Osteocyte (in vitro differentiated cells): ENCODE results near the gene TNIP2. TPM values are rescaled to one million over a fixed set of nuclear protein-coding genes. Genes with fewer than 3 reads are reported as not detected.
"Not testable (repeated sequence)": the region's sequence is repeated elsewhere in the genome, so short reads cannot be mapped to it uniquely, and the experiment has no call there.

ENCODE experiments used
- DNase-seq: peaks from one replicate; pipeline ENCODE4 v3.0.0; 2021; ENCODE audit warnings: mixed read lengths; ENCODE audit not compliant: unreplicated experiment; ENCODE audit errors: extremely low spot score
- H3K27ac Mint-ChIP-seq: one replicate; pipeline ENCODE4 v1.8.0; 2021; ENCODE audit warnings: mild to moderate bottlenecking, mixed read lengths; ENCODE audit not compliant: unreplicated experiment
- H3K27me3 Mint-ChIP-seq: one replicate; pipeline ENCODE4 v1.8.0; 2021; ENCODE audit warnings: mixed read lengths; ENCODE audit not compliant: unreplicated experiment
- H3K36me3 Mint-ChIP-seq: one replicate; pipeline ENCODE4 v1.8.0; 2021; ENCODE audit warnings: mixed read lengths; ENCODE audit not compliant: unreplicated experiment
- H3K4me1 Mint-ChIP-seq: one replicate; pipeline ENCODE4 v1.8.0; 2021; ENCODE audit warnings: mixed read lengths; ENCODE audit not compliant: unreplicated experiment
- H3K4me3 Mint-ChIP-seq: one replicate; pipeline ENCODE4 v1.8.0; 2021; ENCODE audit warnings: mild to moderate bottlenecking, moderate library complexity, mixed read lengths; ENCODE audit not compliant: unreplicated experiment
- H3K9me3 Mint-ChIP-seq: one replicate; pipeline ENCODE4 v1.8.0; 2021; ENCODE audit warnings: mixed read lengths; ENCODE audit not compliant: unreplicated experiment
- total RNA-seq: library from RNA; stranded (reverse); gene quantifications from 2 replicates; pipeline ENCODE4 v1.2.1, GENCODE V29; 2021
- TF ChIP-seq, protein P1 (sequence below): fragments of 200-600 bp; sonication (generic); IDR thresholded peaks from 2 replicates; pipeline ENCODE4 v1.5.0; 2021; ENCODE audit warnings: antibody characterized with exemption, mild to moderate bottlenecking, moderate library complexity

Gene TNIP2
- total RNA-seq, 1 donor from 2014 or later = 34.0 TPM

DNA sequence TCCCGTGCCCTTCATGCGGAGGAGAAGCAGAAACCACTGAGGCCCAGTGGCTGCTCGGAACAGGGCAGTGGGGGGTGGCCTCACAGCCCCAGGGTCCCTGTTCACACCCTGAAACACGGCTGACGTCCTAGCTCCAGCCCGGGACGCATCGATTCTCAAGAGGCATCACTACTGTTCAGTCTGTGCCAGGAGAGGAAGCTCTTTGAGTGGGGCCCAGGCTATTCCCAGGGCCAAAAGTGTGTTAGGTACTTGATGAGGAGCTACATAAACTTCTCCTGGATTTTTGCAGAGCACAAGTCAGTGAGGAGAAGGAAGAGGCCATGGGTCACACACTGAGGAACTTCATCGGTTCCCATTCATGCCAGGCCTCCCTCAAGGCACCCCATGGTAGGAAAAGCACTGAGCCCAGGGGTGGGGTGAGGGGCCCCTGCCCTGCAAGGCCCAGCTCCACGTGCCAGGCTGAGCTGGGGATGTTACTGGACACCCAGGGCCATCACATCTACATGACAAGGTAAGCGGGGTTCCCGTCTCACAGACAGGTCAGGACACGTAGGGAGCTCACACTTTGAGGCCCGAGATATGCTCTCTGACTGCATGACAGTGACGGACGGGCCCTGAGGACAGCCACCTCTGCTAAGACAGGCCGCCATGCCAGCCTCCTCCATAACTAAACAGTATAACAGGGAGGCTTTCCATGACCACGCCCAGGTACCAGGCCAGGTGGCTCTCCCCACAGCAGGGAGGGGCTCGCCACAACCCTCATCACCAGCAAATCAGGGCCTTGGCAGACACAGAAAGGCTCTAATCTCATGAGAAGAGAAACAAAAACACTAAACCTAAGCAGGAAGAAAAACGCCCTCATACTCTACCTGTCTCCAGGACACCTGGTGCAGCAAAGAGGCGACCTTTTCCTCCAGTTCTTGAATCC is 12.4 kb downstream of the TNIP2 start:
- H3K27ac Mint-ChIP-seq = no peak overlapping the region
- no peak overlapping the region for H3K4me3 Mint-ChIP-seq
- no peak for DNase-seq
- TF ChIP-seq, protein P1, sequence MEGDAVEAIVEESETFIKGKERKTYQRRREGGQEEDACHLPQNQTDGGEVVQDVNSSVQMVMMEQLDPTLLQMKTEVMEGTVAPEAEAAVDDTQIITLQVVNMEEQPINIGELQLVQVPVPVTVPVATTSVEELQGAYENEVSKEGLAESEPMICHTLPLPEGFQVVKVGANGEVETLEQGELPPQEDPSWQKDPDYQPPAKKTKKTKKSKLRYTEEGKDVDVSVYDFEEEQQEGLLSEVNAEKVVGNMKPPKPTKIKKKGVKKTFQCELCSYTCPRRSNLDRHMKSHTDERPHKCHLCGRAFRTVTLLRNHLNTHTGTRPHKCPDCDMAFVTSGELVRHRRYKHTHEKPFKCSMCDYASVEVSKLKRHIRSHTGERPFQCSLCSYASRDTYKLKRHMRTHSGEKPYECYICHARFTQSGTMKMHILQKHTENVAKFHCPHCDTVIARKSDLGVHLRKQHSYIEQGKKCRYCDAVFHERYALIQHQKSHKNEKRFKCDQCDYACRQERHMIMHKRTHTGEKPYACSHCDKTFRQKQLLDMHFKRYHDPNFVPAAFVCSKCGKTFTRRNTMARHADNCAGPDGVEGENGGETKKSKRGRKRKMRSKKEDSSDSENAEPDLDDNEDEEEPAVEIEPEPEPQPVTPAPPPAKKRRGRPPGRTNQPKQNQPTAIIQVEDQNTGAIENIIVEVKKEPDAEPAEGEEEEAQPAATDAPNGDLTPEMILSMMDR = no peak
- no peaks in the 10 kb centered on the region for H3K27me3 Mint-ChIP-seq
- peaks cover 26% of the 10 kb centered on the region for H3K36me3 Mint-ChIP-seq
- H3K9me3 Mint-ChIP-seq = no peaks in the 10 kb centered on the region
- peaks cover 24% of the 10 kb centered on the region for H3K4me1 Mint-ChIP-seq

DNA sequence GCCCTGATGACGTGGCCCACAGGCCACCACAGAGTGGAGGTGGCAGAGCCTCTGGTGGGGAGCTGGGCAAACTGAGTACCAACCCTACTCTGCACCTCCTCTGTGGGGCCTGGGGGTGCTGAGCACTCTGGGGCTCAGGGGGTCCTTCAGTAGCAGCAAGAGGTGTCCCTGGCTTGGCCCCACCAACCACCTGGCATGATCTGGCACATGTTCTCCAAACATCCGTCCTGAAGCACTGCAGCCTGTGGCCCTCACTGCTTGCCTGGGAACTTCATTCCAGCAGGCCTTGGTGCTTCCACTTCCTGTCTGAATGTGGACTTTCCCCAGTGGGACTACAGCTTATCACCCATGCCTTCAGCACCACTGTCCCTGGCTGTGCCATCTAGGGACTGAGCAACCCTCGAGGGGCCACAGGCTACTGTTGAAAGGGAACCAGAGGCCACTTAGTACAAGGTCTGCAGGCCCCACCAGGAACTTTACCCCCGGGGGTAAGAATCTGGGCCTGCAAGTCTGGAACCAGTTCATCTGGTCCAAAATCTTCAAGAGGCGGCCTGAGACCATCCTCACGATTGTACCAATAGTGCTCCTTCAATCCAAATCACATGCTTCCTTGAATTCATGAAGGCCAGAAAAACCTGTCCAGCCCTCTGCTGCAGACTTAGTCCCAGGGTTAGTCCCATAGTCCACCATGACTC is 13.2 kb downstream of the TNIP2 start:
- Mint-ChIP-seq H3K27ac (no peak overlapping the region), H3K4me1 (peaks cover 24% of the 10 kb centered on the region), H3K27me3 (no peaks in the 10 kb centered on the region), H3K9me3 (no peaks in the 10 kb centered on the region), H3K4me3 (no peak overlapping the region), H3K36me3 (peaks cover 26% of the 10 kb centered on the region)
- TF ChIP-seq, protein P1 = no peak
- no peak for DNase-seq

DNA sequence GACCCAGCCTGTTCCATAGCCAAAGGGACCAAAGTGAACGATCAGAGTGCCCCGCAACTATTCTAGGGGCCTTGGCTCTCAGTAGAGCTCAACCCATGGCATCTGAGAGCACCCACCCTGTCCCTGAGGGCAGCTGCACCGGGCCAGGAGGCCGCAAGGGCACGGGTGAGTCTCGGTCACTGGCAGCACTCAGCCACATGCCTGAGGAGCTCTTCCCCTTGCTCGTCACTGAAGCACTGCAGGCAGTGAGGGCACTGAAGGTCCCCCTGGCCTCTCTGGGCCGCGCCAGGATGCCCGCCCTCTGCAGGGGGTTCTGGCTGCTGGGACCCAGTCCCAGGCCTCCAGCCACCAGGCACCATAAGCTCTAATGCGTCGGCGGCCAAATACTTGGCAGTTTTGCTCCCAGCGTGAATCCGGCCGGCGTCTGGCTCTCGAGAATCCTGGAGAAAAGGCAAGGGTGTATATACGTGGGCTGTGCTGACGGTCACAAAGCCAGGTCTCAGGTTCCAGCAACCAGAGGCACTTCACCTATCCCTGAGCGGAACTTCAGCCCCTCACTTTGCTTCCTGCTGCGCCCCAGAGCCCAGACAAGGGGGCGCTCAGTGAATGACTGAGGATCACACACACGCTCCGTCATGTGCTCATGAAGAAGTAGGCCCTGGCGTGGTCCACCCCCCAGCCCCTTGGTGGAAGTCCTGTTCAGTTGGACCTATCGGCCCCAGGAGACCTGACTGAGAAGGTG is 13.9 kb downstream of the TNIP2 start:
- Mint-ChIP-seq H3K36me3 (peaks cover 20% of the 10 kb centered on the region), H3K4me3 (no peak overlapping the region), H3K27ac (no peak overlapping the region), H3K9me3 (no peaks in the 10 kb centered on the region), H3K27me3 (no peaks in the 10 kb centered on the region), H3K4me1 (peaks cover 16% of the 10 kb centered on the region)
- DNase-seq = no peak
- TF ChIP-seq, protein P1 = no peak

DNA sequence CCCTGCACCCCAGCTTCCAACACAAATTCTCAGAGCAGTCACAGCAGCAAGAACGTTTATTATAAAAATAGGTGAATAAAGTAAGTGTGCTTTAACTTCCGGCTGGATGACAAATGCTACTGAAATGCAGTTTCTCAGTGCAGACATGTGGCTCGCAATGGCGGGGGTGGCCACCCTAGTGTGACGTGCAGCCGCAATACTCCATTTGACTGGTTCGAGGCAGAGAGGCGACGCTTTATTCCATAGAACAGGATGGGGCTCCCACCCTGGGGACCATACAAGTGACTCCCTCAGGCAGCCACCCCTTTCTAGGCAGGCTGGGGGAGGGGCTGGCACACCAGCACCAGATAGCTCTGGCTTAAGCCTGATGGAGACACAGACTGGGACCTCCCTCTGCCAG is 14.5 kb downstream of the TNIP2 start:
- H3K9me3 Mint-ChIP-seq = peaks cover 2% of the 10 kb centered on the region
- no peak overlapping the region for H3K4me3 Mint-ChIP-seq
- H3K27ac Mint-ChIP-seq = peak overlapping the region; percentile 39
- H3K27me3 Mint-ChIP-seq = no peaks in the 10 kb centered on the region
- no peak for DNase-seq
- peaks cover 12% of the 10 kb centered on the region for H3K4me1 Mint-ChIP-seq
- TF ChIP-seq, protein P1 = no peak
- H3K36me3 Mint-ChIP-seq = peaks cover 20% of the 10 kb centered on the region

DNA sequence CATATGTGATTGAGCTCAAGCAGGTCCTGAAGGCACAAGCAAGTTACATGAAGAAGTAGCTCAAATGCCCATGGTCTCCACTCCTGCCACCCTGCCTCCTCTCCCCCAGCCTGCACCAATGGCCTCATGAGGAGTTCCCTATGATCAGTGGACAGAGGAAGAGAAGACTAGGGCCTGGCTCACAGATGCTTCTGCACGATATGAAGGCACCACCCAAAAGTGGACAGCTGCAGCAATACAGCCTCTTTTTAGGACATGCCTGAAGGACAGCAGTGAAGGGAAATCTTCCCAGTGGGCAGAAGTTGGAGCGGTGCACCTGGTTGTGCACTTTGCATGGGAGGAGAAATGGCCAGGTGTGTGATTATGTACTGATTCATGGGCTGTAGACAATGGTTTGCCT is 17.8 kb downstream of the TNIP2 start:
- Mint-ChIP-seq H3K36me3 (peaks cover 23% of the 10 kb centered on the region), H3K9me3 (peaks cover 21% of the 10 kb centered on the region)
- H3K27me3 Mint-ChIP-seq, H3K4me3 Mint-ChIP-seq, H3K27ac Mint-ChIP-seq, H3K4me1 Mint-ChIP-seq, DNase-seq: not testable (repeated sequence)
